ENCODE data around the gene EPB41L2. TPM values are rescaled to one million over a fixed set of nuclear protein-coding genes. Genes with fewer than 3 reads are reported as not detected.

EPB41L2 gene
- total and polyA plus RNA-seq, 2 donors (not counting 1 experiment from before 2014, with no cell fraction given): 113 to 264 TPM

DNA sequence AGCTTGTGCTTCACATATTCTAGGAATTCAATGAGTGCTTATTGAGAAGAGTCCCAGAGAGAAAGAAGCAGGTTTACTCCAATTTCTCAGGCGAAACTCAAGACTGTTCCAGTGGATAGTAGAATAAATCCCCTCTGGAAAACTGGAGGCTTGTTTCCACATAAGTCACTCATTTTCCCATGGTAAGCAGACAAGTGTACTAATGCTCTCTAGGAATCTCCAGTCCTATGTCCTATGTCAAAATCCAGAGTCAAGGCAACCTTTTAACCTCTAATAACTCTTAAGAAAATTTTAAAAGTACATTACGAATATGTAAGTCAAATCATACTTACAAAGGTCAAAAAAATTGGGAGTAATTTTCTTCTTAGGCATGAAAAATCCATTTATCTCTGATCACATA, 200.7 kb downstream of the EPB41L2 start:
- no peaks in the 10 kb centered on the region for H3K79me2 ChIP-seq (ENCODE audit: control insufficient read depth, insufficient read depth, low read length)
- TF ChIP-seq, protein P1, sequence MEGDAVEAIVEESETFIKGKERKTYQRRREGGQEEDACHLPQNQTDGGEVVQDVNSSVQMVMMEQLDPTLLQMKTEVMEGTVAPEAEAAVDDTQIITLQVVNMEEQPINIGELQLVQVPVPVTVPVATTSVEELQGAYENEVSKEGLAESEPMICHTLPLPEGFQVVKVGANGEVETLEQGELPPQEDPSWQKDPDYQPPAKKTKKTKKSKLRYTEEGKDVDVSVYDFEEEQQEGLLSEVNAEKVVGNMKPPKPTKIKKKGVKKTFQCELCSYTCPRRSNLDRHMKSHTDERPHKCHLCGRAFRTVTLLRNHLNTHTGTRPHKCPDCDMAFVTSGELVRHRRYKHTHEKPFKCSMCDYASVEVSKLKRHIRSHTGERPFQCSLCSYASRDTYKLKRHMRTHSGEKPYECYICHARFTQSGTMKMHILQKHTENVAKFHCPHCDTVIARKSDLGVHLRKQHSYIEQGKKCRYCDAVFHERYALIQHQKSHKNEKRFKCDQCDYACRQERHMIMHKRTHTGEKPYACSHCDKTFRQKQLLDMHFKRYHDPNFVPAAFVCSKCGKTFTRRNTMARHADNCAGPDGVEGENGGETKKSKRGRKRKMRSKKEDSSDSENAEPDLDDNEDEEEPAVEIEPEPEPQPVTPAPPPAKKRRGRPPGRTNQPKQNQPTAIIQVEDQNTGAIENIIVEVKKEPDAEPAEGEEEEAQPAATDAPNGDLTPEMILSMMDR (conservative IDR thresholded peaks at IDR 0.05 in 1 of 2, IDR thresholded peaks at IDR 0.05 in 1 of 2; ENCODE audit: low read depth in 1 of 2, low read length in 2 of 2): no peak
- no peak for TF ChIP-seq EZH2 (IDR thresholded peaks at IDR 0.05; ENCODE audit: low read length, missing control alignments)
- no peak overlapping the region for H3K9ac ChIP-seq (ENCODE audit: insufficient read depth, low read length)
- H2AFZ ChIP-seq (ENCODE audit: low read length): no peak overlapping the region
- peaks cover 10% of the 10 kb centered on the region for H3K36me3 ChIP-seq (ENCODE audit: control insufficient read depth, insufficient read depth, low read length)
- H3K4me1 ChIP-seq (ENCODE audit: control insufficient read depth, extremely low read depth, insufficient read depth, low read length): no peaks in the 10 kb centered on the region
- H3K27me3 ChIP-seq (ENCODE audit: control insufficient read depth, insufficient read depth, low read length): no peaks in the 10 kb centered on the region
- H3K4me2 ChIP-seq (ENCODE audit: extremely low read depth, insufficient read depth, low read length): no peak overlapping the region
- no peak overlapping the region for H3K4me3 ChIP-seq (replicated peaks in 1 of 4; ENCODE audit: control extremely low read depth in 1 of 4, insufficient read depth in 1 of 4, low read depth in 3 of 4, low read length in 4 of 4)
- H4K20me1 ChIP-seq (ENCODE audit: control insufficient read depth, extremely low read depth, insufficient read depth, low read length): no peaks in the 10 kb centered on the region
- H3K9me3 ChIP-seq (ENCODE audit: control insufficient read depth, insufficient read depth, low read depth, low read length): no peaks in the 10 kb centered on the region
- DNase-seq (ENCODE audit: low read depth in 2 of 2): no peak
- no peak overlapping the region for H3K27ac ChIP-seq (ENCODE audit: insufficient read depth, low read length)

DNA sequence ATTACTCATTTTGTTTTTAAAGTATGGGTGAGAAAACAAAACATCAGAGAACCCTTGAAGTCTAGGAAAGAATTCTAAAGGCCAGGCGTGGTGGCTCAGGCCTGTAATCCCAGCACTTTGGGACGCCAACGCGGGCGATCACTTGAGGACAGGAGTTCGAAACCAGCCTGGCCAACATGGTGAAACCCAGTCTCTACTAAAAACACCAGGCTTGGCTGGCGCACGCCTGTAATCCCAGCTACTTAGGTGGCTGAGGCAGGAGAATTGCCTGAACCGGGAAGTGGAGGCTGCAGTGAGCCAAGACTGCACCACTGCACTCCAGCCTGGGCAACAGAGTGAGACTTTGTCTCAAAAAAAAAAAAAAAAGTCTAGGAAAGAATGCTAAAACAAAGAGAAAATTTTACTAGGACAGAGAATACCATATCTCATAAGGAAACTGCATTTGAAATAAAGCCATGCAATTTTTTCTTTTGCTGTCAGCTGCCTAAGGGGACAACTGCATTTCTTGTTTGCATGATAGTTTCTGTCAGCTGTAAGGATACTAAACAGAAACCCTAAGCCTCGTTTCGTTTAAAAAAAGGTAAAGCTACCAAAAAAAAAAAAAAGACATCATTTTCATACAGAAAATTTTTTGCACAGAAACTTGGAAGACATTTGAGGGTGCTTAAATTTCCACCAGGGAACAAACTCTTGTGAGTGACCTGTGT, 203.7 kb downstream of the EPB41L2 start:
- DNase-seq (ENCODE audit: low read depth in 2 of 2): no peak
- Histone ChIP-seq H2AFZ (ENCODE audit: low read length) (no peak overlapping the region), H3K4me3 (replicated peaks in 1 of 4; ENCODE audit: control extremely low read depth in 1 of 4, insufficient read depth in 1 of 4, low read depth in 3 of 4, low read length in 4 of 4) (no peak overlapping the region), H3K4me1 (ENCODE audit: control insufficient read depth, extremely low read depth, insufficient read depth, low read length) (no peaks in the 10 kb centered on the region), H3K79me2 (ENCODE audit: control insufficient read depth, insufficient read depth, low read length) (no peaks in the 10 kb centered on the region), H4K20me1 (ENCODE audit: control insufficient read depth, extremely low read depth, insufficient read depth, low read length) (no peaks in the 10 kb centered on the region), H3K27me3 (ENCODE audit: control insufficient read depth, insufficient read depth, low read length) (no peaks in the 10 kb centered on the region), H3K9ac (ENCODE audit: insufficient read depth, low read length) (no peak overlapping the region), H3K36me3 (ENCODE audit: control insufficient read depth, insufficient read depth, low read length) (peaks cover 7% of the 10 kb centered on the region), H3K4me2 (ENCODE audit: extremely low read depth, insufficient read depth, low read length) (no peak overlapping the region), H3K9me3 (ENCODE audit: control insufficient read depth, insufficient read depth, low read depth, low read length) (no peaks in the 10 kb centered on the region), H3K27ac (ENCODE audit: insufficient read depth, low read length) (no peak overlapping the region)
- no peak for TF ChIP-seq EZH2 (IDR thresholded peaks at IDR 0.05; ENCODE audit: low read length, missing control alignments)
- TF ChIP-seq, protein P1 (conservative IDR thresholded peaks at IDR 0.05 in 1 of 2, IDR thresholded peaks at IDR 0.05 in 1 of 2; ENCODE audit: low read depth in 1 of 2, low read length in 2 of 2): no peak

- Histone ChIP-seq H3K27ac (ENCODE audit: insufficient read depth, low read length) (no peak overlapping the region), H4K20me1 (ENCODE audit: control insufficient read depth, extremely low read depth, insufficient read depth, low read length) (no peaks in the 10 kb centered on the region), H3K36me3 (ENCODE audit: control insufficient read depth, insufficient read depth, low read length) (peaks cover 7% of the 10 kb centered on the region), H3K9me3 (ENCODE audit: control insufficient read depth, insufficient read depth, low read depth, low read length) (no peaks in the 10 kb centered on the region), H3K79me2 (ENCODE audit: control insufficient read depth, insufficient read depth, low read length) (no peaks in the 10 kb centered on the region), H3K27me3 (ENCODE audit: control insufficient read depth, insufficient read depth, low read length) (no peaks in the 10 kb centered on the region), H3K4me2 (ENCODE audit: extremely low read depth, insufficient read depth, low read length) (no peak overlapping the region), H2AFZ (ENCODE audit: low read length) (no peak overlapping the region), H3K4me1 (ENCODE audit: control insufficient read depth, extremely low read depth, insufficient read depth, low read length) (peaks cover 1% of the 10 kb centered on the region), H3K4me3 (replicated peaks in 1 of 4; ENCODE audit: control extremely low read depth in 1 of 4, insufficient read depth in 1 of 4, low read depth in 3 of 4, low read length in 4 of 4) (no peak overlapping the region), H3K9ac (ENCODE audit: insufficient read depth, low read length) (no peak overlapping the region)
- no peak for TF ChIP-seq EZH2 (IDR thresholded peaks at IDR 0.05; ENCODE audit: low read length, missing control alignments)
- TF ChIP-seq, protein P1 (conservative IDR thresholded peaks at IDR 0.05 in 1 of 2, IDR thresholded peaks at IDR 0.05 in 1 of 2; ENCODE audit: low read depth in 1 of 2, low read length in 2 of 2): no peak
- DNase-seq (ENCODE audit: low read depth in 2 of 2): no peak
These were observed 204.4 kb downstream of the EPB41L2 start for GRCh38 chr6:130858498-130859160.
